Mesenchymal stem cell (in vitro differentiated cells and primary cell): ENCODE results near the gene KCNAB2.

Experiments
- DNase-seq: peaks from one replicate; pipeline ENCODE4 v3.0.0-alpha.2; 2013
- H2AFZ ChIP-seq: one replicate; pipeline ENCODE4 v1.6.1; 2013; ENCODE audit warnings: low read depth, mild to moderate bottlenecking, control low read depth, inconsistent platforms, low read length, moderate library complexity
- H2AK5ac ChIP-seq: 2 replicates; pipeline ENCODE4 v1.6.1; 2013; ENCODE audit warnings: low read length, moderate library complexity, mild to moderate bottlenecking, inconsistent platforms; ENCODE audit not compliant: severe bottlenecking
- H2BK120ac ChIP-seq: one replicate; pipeline ENCODE4 v1.6.1; 2013; ENCODE audit warnings: low read depth, mild to moderate bottlenecking, inconsistent platforms, low read length, moderate library complexity
- H2BK12ac ChIP-seq, 2 experiments: one replicate each; pipeline ENCODE4 v1.6.1; 2013; ENCODE audit warnings: inconsistent platforms in 2 of 2, low read length in 2 of 2, mild to moderate bottlenecking in 2 of 2, moderate library complexity in 2 of 2, control low read depth in 1 of 2
- H2BK15ac ChIP-seq: one replicate; pipeline ENCODE4 v1.6.1; 2013; ENCODE audit warnings: mild to moderate bottlenecking, low read depth, inconsistent platforms; ENCODE audit not compliant: poor library complexity, severe bottlenecking
- H2BK5ac ChIP-seq: 2 replicates; pipeline ENCODE4 v1.6.1; 2013; ENCODE audit warnings: low read depth, mild to moderate bottlenecking, low read length, control low read depth, inconsistent platforms; ENCODE audit not compliant: poor library complexity, severe bottlenecking
- H3K14ac ChIP-seq, 2 experiments: one replicate each; pipeline ENCODE4 v1.6.1; 2013; ENCODE audit warnings: inconsistent platforms in 2 of 2, low read length in 2 of 2, control low read depth in 1 of 2, mild to moderate bottlenecking in 1 of 2, moderate library complexity in 1 of 2
- H3K18ac ChIP-seq, 2 experiments: one replicate each; pipeline ENCODE4 v1.6.1; 2013; ENCODE audit warnings: inconsistent platforms in 2 of 2, low read length in 2 of 2, control low read depth in 1 of 2, low read depth in 1 of 2, mild to moderate bottlenecking in 1 of 2
- H3K23ac ChIP-seq, 2 experiments: one replicate each; pipeline ENCODE4 v1.6.1; 2013; ENCODE audit warnings: inconsistent platforms in 2 of 2, low read length in 2 of 2, mild to moderate bottlenecking in 2 of 2, moderate library complexity in 2 of 2, control low read depth in 1 of 2
- H3K27ac ChIP-seq: 2 replicates; pipeline ENCODE4 v1.5.1; 2013; ENCODE audit warnings: mild to moderate bottlenecking, moderate library complexity, low read length, control low read depth, inconsistent platforms; ENCODE audit not compliant: poor library complexity, severe bottlenecking
- H3K27me3 ChIP-seq, 2 experiments: 2 replicates each; pipeline versions ENCODE4 v1.6.1 to v1.7.0; 2013; ENCODE audit warnings: low read length in 2 of 2, mild to moderate bottlenecking in 2 of 2, moderate library complexity in 2 of 2, control low read depth in 1 of 2, inconsistent platforms in 1 of 2; ENCODE audit not compliant: control insufficient read depth in 1 of 2, insufficient read depth in 1 of 2
- H3K36me3 ChIP-seq, 2 experiments: 2 replicates each; pipeline versions ENCODE4 v1.6.1 to v1.7.0; 2013; ENCODE audit warnings: low read length in 2 of 2, control low read depth in 1 of 2, inconsistent platforms in 1 of 2, low read depth in 1 of 2, mild to moderate bottlenecking in 1 of 2; ENCODE audit not compliant: insufficient read depth in 2 of 2, control insufficient read depth in 1 of 2
- H3K4ac ChIP-seq, 2 experiments: one replicate each; pipeline ENCODE4 v1.6.1; 2013; ENCODE audit warnings: inconsistent platforms in 2 of 2, low read length in 2 of 2, mild to moderate bottlenecking in 2 of 2, moderate library complexity in 2 of 2, control low read depth in 1 of 2, low read depth in 1 of 2
- H3K4me1 ChIP-seq: 2 replicates; pipeline ENCODE4 v1.6.1; 2013; ENCODE audit warnings: low read depth, low read length, control low read depth; ENCODE audit not compliant: control insufficient read depth, insufficient read depth
- H3K4me2 ChIP-seq: 2 replicates; pipeline ENCODE4 v1.6.1; 2013; ENCODE audit warnings: low read length, mild to moderate bottlenecking, inconsistent platforms; ENCODE audit not compliant: poor library complexity, severe bottlenecking
- H3K4me3 ChIP-seq, 2 experiments: 2 replicates each; pipeline versions ENCODE4 v1.5.1 to v1.7.0; 2013; ENCODE audit warnings: low read length in 2 of 2, mild to moderate bottlenecking in 2 of 2, control low read depth in 1 of 2, low read depth in 1 of 2; ENCODE audit not compliant: insufficient read depth in 1 of 2
- H3K79me1 ChIP-seq: replicated peaks from 2 replicates; pipeline ENCODE4 v1.6.1; 2013; ENCODE audit warnings: mild to moderate bottlenecking, control low read depth, low read length, inconsistent platforms; ENCODE audit not compliant: poor library complexity, severe bottlenecking
- H3K9ac ChIP-seq: 2 replicates; pipeline ENCODE4 v1.7.0; 2013; ENCODE audit warnings: mild to moderate bottlenecking, low read length, moderate library complexity
- H3K9me3 ChIP-seq: 2 replicates; pipeline ENCODE4 v1.7.0; 2013; ENCODE audit warnings: mild to moderate bottlenecking, low read length; ENCODE audit not compliant: control insufficient read depth
- H4K8ac ChIP-seq: one replicate; pipeline ENCODE4 v1.6.1; 2013; ENCODE audit warnings: inconsistent platforms, mild to moderate bottlenecking, low read length, moderate library complexity
- H4K91ac ChIP-seq: one replicate; pipeline ENCODE4 v1.6.1; 2013; ENCODE audit warnings: mild to moderate bottlenecking, low read length, inconsistent platforms
- WGBS: methylation state at CpG from one replicate; pipeline ENCODE4 v1.1.7; 2013; ENCODE audit warnings: mixed read lengths; 5-methylcytosine and 5-hydroxymethylcytosine counted together

KCNAB2 gene

GRCh38 chr1:6142036-6142621, 96.4 kb downstream of the KCNAB2 start:
- Histone ChIP-seq H2AFZ (no peak overlapping the region), H3K27me3 (peaks cover 16 to 47% of the 10 kb centered on the region in 2 experiments), H3K27ac (no peak overlapping the region), H3K36me3 (no peaks in the 10 kb centered on the region), H2BK120ac (no peak overlapping the region), H2BK5ac (no peak overlapping the region), H4K91ac (no peak overlapping the region), H3K4me2 (no peak overlapping the region), H3K4ac (no peak overlapping the region), H3K79me1 (no peaks in the 10 kb centered on the region), H3K4me1 (no peaks in the 10 kb centered on the region), H2BK15ac (no peak overlapping the region), H4K8ac (no peak overlapping the region), H3K14ac (no peak overlapping the region), H2AK5ac (no peak overlapping the region), H2BK12ac (no peak overlapping the region), H3K4me3 (no peak overlapping the region), H3K9me3 (no peaks in the 10 kb centered on the region), H3K23ac (no peak overlapping the region), H3K9ac (no peak overlapping the region), H3K18ac (no peak overlapping the region)
- DNase-seq, result no peak
- WGBS, result 90% methylated on average over 33 of the region's 33 CpGs

- H3K27ac ChIP-seq, result no peak overlapping the region
- peaks cover 22 to 53% of the 10 kb centered on the region in 2 experiments for H3K27me3 ChIP-seq
- H2BK12ac ChIP-seq, result no peak overlapping the region
- no peak overlapping the region for H2AK5ac ChIP-seq
- no peak overlapping the region for H3K4me3 ChIP-seq
- H4K91ac ChIP-seq, result no peak overlapping the region
- H3K23ac ChIP-seq, result no peak overlapping the region
- H3K9ac ChIP-seq, result no peak overlapping the region
- no peaks in the 10 kb centered on the region for H3K79me1 ChIP-seq
- H3K9me3 ChIP-seq, result no peaks in the 10 kb centered on the region
- no peak overlapping the region for H2BK15ac ChIP-seq
- no peak overlapping the region for H2AFZ ChIP-seq
- H2BK5ac ChIP-seq, result no peak overlapping the region
- H4K8ac ChIP-seq, result no peak overlapping the region
- H3K4me1 ChIP-seq, result no peaks in the 10 kb centered on the region
- no peaks in the 10 kb centered on the region for H3K36me3 ChIP-seq
- no peak for DNase-seq
- H3K4ac ChIP-seq, result no peak overlapping the region
- no peak overlapping the region for H3K4me2 ChIP-seq
- no peak overlapping the region for H2BK120ac ChIP-seq
- no peak overlapping the region for H3K14ac ChIP-seq
- WGBS, result 78% methylated on average over 4 of the region's 4 CpGs
- no peak overlapping the region for H3K18ac ChIP-seq
These were observed 97.0 kb downstream of the KCNAB2 start for GRCh38 chr1:6142734-6143133.

- Histone ChIP-seq H4K8ac (no peak overlapping the region), H2AFZ (no peak overlapping the region), H3K4me3 (no peak overlapping the region), H3K14ac (no peak overlapping the region), H3K36me3 (no peaks in the 10 kb centered on the region), H3K23ac (no peak overlapping the region), H3K9me3 (no peaks in the 10 kb centered on the region), H4K91ac (no peak overlapping the region), H3K4me1 (peaks cover under 1% of the 10 kb centered on the region), H3K79me1 (no peaks in the 10 kb centered on the region), H3K4me2 (no peak overlapping the region), H3K18ac (no peak overlapping the region), H2BK12ac (no peak overlapping the region), H3K4ac (no peak overlapping the region), H2BK120ac (no peak overlapping the region), H3K27ac (no peak overlapping the region), H2BK15ac (no peak overlapping the region), H2AK5ac (no peak overlapping the region), H3K27me3 (peaks cover 28 to 59% of the 10 kb centered on the region in 2 experiments), H3K9ac (no peak overlapping the region), H2BK5ac (no peak overlapping the region)
- no peak for DNase-seq
- whole genome bisulfite sequencing, result 73% methylated on average over 4 of the region's 4 CpGs
These were observed 97.7 kb downstream of the KCNAB2 start for GRCh38 chr1:6143395-6143794.

- Histone ChIP-seq H3K9ac (no peak overlapping the region), H3K27me3 (peaks cover 36 to 63% of the 10 kb centered on the region in 2 experiments), H3K36me3 (no peaks in the 10 kb centered on the region), H2BK5ac (no peak overlapping the region), H4K8ac (no peak overlapping the region), H2AFZ (no peak overlapping the region), H2BK12ac (no peak overlapping the region), H3K4me1 (peaks cover 5% of the 10 kb centered on the region), H3K4me2 (no peak overlapping the region), H2BK120ac (no peak overlapping the region), H2AK5ac (no peak overlapping the region), H3K4me3 (no peak overlapping the region), H4K91ac (no peak overlapping the region), H3K18ac (no peak overlapping the region), H3K23ac (no peak overlapping the region), H3K27ac (no peak overlapping the region), H3K4ac (no peak overlapping the region), H3K9me3 (no peaks in the 10 kb centered on the region), H3K79me1 (no peaks in the 10 kb centered on the region), H3K14ac (no peak overlapping the region), H2BK15ac (no peak overlapping the region)
- DNase-seq, result no peak
- 77% methylated on average over 7 of the region's 7 CpGs for WGBS
These were observed 98.5 kb downstream of the KCNAB2 start for GRCh38 chr1:6144175-6144574.
